ENCODE data around the gene GSTP1. TPM values are rescaled to one million over a fixed set of nuclear protein-coding genes. Genes with fewer than 3 reads are reported as not detected.

The GSTP1 gene
- total and polyA plus RNA-seq, 2 of the 8 experiments (the other 6 are each of a cell fraction or from before 2014, with no cell fraction given), result 1,454 to 3,329 TPM

DNA sequence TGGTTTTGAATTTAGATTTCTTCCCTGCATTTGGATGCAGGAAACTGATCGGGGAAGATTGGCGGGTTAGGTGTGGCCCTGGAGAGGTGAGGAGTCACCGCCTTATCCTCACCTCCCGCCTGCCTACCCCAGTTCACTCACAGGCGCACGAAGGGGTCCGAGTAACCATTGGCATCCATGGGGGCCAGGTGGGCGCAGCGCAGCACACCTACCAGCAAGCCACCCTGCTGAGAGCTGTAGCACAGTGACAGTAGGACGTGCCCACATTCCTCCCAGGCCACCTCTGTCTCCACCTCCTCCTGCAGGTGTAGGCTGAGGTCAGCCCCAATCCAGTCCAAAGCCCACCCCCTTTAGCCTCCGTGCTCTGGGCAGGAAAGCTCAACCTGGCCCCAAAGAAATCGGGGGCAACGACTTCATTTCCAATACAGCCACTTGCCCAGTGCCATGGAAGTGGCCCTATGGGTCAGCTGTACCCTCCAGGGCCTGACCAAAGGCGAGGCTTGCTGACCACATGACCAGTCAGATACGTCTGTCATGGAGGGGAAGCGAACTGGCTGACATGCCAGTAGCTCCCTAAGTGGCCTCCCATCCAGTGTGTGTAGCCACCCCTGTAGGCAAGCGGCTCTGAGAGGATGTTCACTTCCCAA, 29.8 kb downstream of the GSTP1 start:
- Histone ChIP-seq H3K9ac (replicated peaks in 1 of 4; ENCODE audit: extremely low read depth in 1 of 4, low read depth in 3 of 4, low read length in 3 of 4) (no peak overlapping the region; a peak in 1 of 7 replicates), H3K4ac (replicated peaks; ENCODE audit: insufficient read length, low read depth, low read length) (no peak overlapping the region), H2BK12ac (ENCODE audit: low read depth, low read length) (no peak overlapping the region), H3K18ac (ENCODE audit: extremely low read depth, low read length) (no peak overlapping the region; the same call in 1 of the 2 replicates), H3K27me3 (replicated peaks in 1 of 4; ENCODE audit: control insufficient read depth in 3 of 4, extremely low read depth in 1 of 4, insufficient read depth in 3 of 4, low read length in 3 of 4) (peaks cover 0 to 10% (median 5%) of the 10 kb centered on the region in 4 experiments; a peak in 6 of 7 replicates), H2BK120ac (replicated peaks; ENCODE audit: low read depth, low read length) (no peak overlapping the region), H4K20me1 (replicated peaks in 1 of 2; ENCODE audit: control insufficient read depth in 1 of 2, insufficient read depth in 2 of 2, low read length in 2 of 2) (peaks cover 0 to 6% of the 10 kb centered on the region in 2 experiments), H2BK15ac (ENCODE audit: low read length) (peak overlapping the region; percentile 72; the same call in 1 of the 2 replicates), H4K8ac (ENCODE audit: extremely low read depth, insufficient read depth, low read length) (peak overlapping the region; percentile 74), H4K91ac (replicated peaks; ENCODE audit: insufficient read length, low read length) (peak overlapping the region; percentile 38), H3K23me2 (ENCODE audit: low read depth, low read length) (peaks cover 4% of the 10 kb centered on the region; the same call in 1 of the 2 replicates), H3K56ac (replicated peaks; ENCODE audit: insufficient read length, low read depth, low read length) (no peak overlapping the region), H4K5ac (ENCODE audit: insufficient read length, low read depth, low read length) (no peak overlapping the region), H3K4me1 (replicated peaks in 1 of 4; ENCODE audit: control insufficient read depth in 3 of 4, insufficient read depth in 4 of 4, low read length in 3 of 4) (peaks cover 13 to 36% (median 31%) of the 10 kb centered on the region in 4 experiments), H3K79me1 (ENCODE audit: low read depth, low read length) (no peaks in the 10 kb centered on the region), H3K36me3 (ENCODE audit: control insufficient read depth in 2 of 4, insufficient read depth in 4 of 4, low read length in 3 of 4) (peaks cover 5 to 19% (median 12%) of the 10 kb centered on the region in 4 experiments; a peak in 7 of 8 replicates), H2BK20ac (ENCODE audit: low read length) (0 out of 2 replicates have a peak overlapping the region, but pooled peaks have one; percentile 13), H3K4me2 (ENCODE audit: insufficient read depth in 1 of 2, low read depth in 2 of 2, low read length in 2 of 2) (peak overlapping the region; percentile 15 to 57; a peak in 3 of 4 replicates), H2BK5ac (ENCODE audit: low read depth, low read length) (0 out of 2 replicates have a peak overlapping the region, but pooled peaks have one; percentile 60), H3K14ac (ENCODE audit: insufficient read length) (no peak overlapping the region), H3K9me3 (ENCODE audit: insufficient read depth in 2 of 2, low read depth in 1 of 2, low read length in 1 of 2) (no peaks in the 10 kb centered on the region), H3K27ac (ENCODE audit: low read depth, low read length) (no peak overlapping the region), H2AK5ac (ENCODE audit: low read depth, low read length) (peak overlapping the region; percentile 86; the same call in 1 of the 2 replicates), H3K4me3 (ENCODE audit: extremely low read depth in 1 of 4, insufficient read depth in 2 of 4, low read depth in 3 of 4, low read length in 4 of 4) (no peak overlapping the region; a peak in 1 of 8 replicates), H3K23ac (ENCODE audit: insufficient read length) (no peak overlapping the region), H3K79me2 (ENCODE audit: control insufficient read depth in 1 of 2, insufficient read depth in 2 of 2, low read length in 2 of 2) (no peaks in the 10 kb centered on the region), H2AFZ (ENCODE audit: low read length) (no peak overlapping the region)
- DNase-seq (ENCODE audit: low read depth in 1 of 2, low spot score in 2 of 2), result no peak
- FAIRE-seq, result no peak
- CTCF ChIA-PET (ENCODE audit: partially characterized antibody), result interaction anchor here (0.6 to 7.3 kb wide), 26 partner anchors 9 to 115 kb away, joined by 3 to 117 read pairs (median 3); partner anchors contain the start of genes GSTP1 and NUDT8
- 82% methylated on average over 14 of the region's 17 CpGs; no CpG with 5 or more reads in 1 of the 2 experiments for WGBS, 2 experiments (ENCODE audit: extremely low coverage in 1 of 2, insufficient coverage in 1 of 2, insufficient read length in 1 of 2, insufficient replicate concordance in 2 of 2, low coverage in 1 of 2, low lambda C conversion rate in 2 of 2, missing lambda C conversion rate in 1 of 2)
- POLR2A ChIA-PET (ENCODE audit: partially characterized antibody), result interaction anchor here (0.6 to 10.7 kb wide), 6 partner anchors 9 to 356 kb away, joined by 3 to 194 read pairs (median 4); partner anchors contain the start of genes GSTP1 and NUDT8
- TF ChIP-seq EZH2 (IDR thresholded peaks at IDR 0.05; ENCODE audit: low read depth, low read length, severe bottlenecking) (no peak), EP300 (IDR thresholded peaks at IDR 0.05; ENCODE audit: borderline replicate concordance in 1 of 2, low read depth in 2 of 2, low read length in 2 of 2) (no peak), CEBPB (IDR thresholded peaks at IDR 0.05; ENCODE audit: low read depth, low read length) (no peak), HDAC2 (IDR thresholded peaks at IDR 0.05; ENCODE audit: borderline replicate concordance in 1 of 2, low read depth in 2 of 2, low read length in 2 of 2) (no peak), FOSL1 (IDR thresholded peaks at IDR 0.05; ENCODE audit: insufficient read depth, low read depth, low read length) (no peak), CHD2 (IDR thresholded peaks at IDR 0.05; ENCODE audit: low read length) (no peak), SP1 (IDR thresholded peaks at IDR 0.05; ENCODE audit: low read depth, low read length) (no peak), RFX5 (IDR thresholded peaks at IDR 0.05; ENCODE audit: borderline replicate concordance, low read depth, low read length) (no peak), TAF1 (IDR thresholded peaks at IDR 0.05; ENCODE audit: low read depth, low read length) (no peak), HDAC6 (IDR thresholded peaks at IDR 0.05; ENCODE audit: low read depth, low read length) (no peak), RXRA (IDR thresholded peaks at IDR 0.05; ENCODE audit: insufficient read depth, low read depth, low read length) (no peak)
